HG02588 (cell line): ENCODE data around the gene IRX6.

Source experiments
- ATAC-seq: cut with Tn5 transposase; IDR thresholded peaks from one replicate; pipeline ENCODE4 v1.9.1; 2021; ENCODE audit warnings: mild to moderate bottlenecking, moderate library complexity; ENCODE audit not compliant: unreplicated experiment

IRX6 gene

GRCh38 chr16:55364811-55365210, 40.8 kb downstream of the IRX6 start:
- no peak for ATAC-seq

DNA sequence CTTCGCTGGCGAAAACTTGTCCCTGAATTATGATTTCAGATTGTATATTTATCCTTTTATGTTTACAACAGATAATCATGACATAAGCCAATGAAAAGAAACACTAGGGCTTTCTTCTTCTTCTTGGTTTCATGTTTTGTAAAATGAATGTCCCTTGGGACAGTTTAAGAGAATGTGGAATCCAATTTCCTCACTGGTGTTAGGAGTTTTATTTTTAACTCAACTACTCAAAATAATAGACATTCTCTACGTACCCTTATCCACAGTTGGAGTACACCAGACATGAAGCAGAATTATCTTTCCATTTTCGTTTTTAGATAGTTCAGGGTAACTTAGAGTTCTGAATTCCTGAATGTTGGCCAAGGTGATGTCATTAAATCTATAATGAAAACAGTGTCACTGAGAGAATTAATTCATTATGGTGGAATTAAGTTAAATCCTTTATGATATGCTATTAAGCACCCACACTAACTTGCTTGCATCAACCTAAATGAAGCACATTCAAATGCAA, 43.4 kb downstream of the IRX6 start:
- no peak for ATAC-seq

DNA sequence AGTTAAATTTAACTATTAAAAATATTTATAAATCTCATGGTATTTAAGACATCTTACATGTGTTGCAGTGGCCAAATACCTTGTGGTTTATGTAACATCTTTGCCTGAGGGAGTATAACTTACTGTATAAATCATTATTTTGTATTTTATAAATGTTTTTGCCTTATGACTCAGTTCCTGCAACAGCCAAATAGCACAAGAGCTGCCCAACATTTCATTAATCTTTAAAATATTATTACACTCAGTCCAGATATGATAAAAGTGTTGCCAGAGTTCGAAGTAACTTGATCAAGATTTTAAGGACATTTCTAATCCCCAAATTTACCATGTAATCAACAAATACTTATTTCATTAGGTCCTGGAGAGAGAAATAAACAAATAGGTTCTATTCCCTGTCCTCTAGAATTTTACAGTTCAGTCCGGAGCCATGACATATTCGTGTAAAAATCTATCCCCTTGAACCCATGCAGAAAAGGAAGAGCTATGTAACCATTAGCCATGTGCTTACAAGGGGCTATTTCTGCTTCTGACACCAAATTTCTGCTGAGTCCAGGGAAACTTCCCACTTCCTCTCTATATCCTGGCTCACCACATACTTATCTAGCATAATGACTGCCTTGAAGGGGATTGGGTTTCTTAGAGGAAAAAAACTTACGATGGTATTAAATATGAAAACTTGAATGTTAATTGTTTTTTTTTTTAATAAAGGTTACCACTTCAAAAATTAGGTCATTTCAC, 44.0 kb downstream of the IRX6 start:
- ATAC-seq: no peak

- ATAC-seq: no peak
These were observed 45.1 kb downstream of the IRX6 start for GRCh38 chr16:55369151-55369550.

DNA sequence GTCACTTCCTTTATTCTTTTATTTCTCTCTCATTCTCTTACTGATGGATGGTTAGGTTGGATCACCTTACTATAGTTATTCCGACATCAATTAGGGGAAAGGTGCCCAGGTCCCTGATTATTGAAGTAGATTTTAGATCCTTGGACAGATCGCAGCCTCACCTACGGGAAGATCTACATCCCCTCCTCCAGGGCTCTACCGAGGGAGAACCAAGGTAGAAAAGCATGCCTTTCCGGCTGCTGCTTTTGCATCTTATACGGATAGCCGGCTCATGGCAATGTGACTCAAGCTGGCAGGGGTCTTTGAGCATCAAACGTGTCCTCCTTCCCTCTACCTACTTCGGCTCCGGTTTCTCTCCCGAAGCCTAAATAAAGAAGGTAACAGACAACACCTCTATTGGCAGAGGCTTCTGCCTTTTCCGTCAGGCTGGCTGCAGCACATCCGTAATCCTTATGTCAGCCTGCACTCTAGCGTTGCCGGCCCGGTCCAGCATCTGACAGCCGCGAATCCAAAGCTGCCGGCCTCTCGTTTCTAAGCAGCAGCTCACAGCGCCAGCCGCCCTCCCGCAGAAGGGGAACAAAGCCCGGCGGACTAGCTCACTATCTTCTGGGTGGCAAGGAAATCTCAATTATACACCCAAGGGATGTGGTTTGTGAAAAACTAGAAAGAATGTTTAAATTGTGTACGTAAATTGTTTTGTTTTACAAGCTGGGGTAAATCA, 46.9 kb downstream of the IRX6 start:
- no peak for ATAC-seq

GRCh38 chr16:55372792-55373488, 48.9 kb downstream of the IRX6 start:
- no peak for ATAC-seq

GRCh38 chr16:55373489-55373832, 49.5 kb downstream of the IRX6 start:
- no peak for ATAC-seq

DNA sequence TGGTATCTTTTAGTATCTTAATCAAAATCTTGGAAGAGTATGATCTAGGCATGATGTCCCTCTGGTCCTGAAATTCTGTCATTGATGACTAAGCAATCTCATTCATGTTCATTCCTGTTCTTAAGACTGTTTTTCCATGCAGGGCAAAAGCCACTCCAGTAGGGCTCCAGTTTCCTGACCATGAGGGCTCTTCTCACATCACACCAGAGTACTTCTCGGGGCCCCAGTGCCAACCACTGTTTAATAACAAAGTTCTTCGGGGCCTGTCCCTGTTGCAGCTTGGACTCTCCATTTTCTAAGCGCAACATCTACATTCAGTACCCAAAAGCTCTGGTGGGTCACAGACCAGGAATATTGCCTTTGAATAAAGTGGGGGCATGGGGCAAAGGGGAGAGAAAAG, 52.0 kb downstream of the IRX6 start:
- ATAC-seq: no peak

DNA sequence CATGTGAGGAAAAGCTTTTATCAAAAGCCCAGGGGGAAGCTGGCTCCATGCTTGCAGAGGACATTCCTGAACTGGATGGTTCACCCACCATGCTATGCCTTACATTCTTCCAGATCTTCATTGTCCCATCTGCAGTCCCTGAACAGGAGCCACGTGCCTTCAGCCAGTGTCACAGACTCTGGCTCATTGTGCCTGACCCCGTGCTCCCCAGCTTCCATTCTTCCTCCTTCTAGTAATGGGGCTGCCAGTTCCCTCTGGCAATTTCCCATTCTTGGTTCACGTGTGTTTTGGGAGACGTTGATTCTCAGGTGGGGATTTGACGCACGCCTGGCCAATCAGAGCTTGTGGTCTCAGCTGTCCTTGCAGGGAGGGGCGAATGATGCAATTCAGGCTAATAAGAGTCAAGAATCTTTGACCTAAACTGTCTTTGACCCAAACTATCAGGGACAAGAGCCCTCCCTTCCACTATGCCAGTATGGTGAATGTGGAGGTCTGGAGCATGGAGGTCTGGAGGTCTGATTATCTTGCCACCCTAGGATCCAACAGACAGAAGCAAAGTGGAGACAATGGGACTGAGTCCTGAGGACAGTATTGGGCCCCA, 52.7 kb downstream of the IRX6 start:
- no peak for ATAC-seq

GRCh38 chr16:55377840-55378239, 53.8 kb downstream of the IRX6 start:
- ATAC-seq: no peak

DNA sequence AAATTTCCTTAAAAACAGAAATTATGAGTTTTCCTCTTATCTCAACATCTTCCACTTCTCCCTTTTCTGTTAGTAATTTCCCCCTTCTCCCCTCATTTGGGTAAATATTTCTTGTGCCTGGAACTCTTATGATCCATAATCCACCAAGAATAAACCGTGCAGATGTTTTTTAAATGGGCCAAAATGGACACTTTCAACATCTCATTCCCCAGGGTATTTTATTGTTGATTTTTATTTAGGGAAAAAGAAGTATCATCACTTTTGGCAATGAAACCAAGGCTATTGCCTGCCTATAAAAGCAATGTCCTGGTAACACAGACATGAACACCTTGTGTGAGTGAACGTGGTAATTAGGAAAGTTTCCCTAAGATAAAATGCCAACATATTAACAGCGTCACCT, 54.6 kb downstream of the IRX6 start:
- no peak for ATAC-seq

DNA sequence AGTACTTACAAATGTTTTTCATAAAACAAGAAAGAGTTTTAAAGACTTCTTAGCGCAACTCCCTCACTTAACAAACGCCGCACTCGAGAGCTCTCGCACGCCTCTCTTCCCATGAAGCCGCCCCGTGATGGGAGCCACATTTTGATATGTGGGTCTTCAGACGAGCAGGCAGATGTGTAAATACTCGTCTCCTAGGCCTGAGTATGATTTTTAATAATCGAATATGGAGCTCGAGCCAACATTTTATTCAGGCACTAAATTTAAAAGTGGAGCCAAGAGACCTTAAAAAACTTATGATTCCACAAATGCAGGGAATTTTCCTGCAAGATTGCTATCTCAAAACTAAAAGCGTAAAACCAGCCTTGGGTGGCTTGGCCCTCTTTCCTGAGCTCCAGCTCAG, 55.4 kb downstream of the IRX6 start:
- no peak for ATAC-seq

GRCh38 chr16:55379876-55380390, 55.9 kb downstream of the IRX6 start:
- no peak for ATAC-seq
